Nephron (organoid): ENCODE data around the gene CDT1.

Experiments
- H3K27ac Mint-ChIP-seq, 3 experiments: 2 replicates each; pipeline ENCODE4 v1.8.0; 2020; ENCODE audit warnings: mixed read lengths in 3 of 3, mild to moderate bottlenecking in 2 of 3, moderate library complexity in 1 of 3
- H3K27me3 Mint-ChIP-seq: 2 replicates; pipeline ENCODE4 v1.8.0; 2021; ENCODE audit warnings: low read depth, mild to moderate bottlenecking, moderate library complexity, mixed read lengths
- H3K36me3 Mint-ChIP-seq: 2 replicates; pipeline ENCODE4 v1.8.0; 2020; ENCODE audit warnings: low read depth, mixed read lengths
- H3K4me1 Mint-ChIP-seq: 2 replicates; pipeline ENCODE4 v1.8.0; 2020; ENCODE audit warnings: mixed read lengths
- H3K4me3 Mint-ChIP-seq, 3 experiments: 2 replicates each; pipeline ENCODE4 v1.8.0; 2020; ENCODE audit warnings: mild to moderate bottlenecking in 3 of 3, mixed read lengths in 3 of 3, moderate library complexity in 2 of 3
- H3K9me3 Mint-ChIP-seq: 2 replicates; pipeline ENCODE4 v1.8.0; 2020; ENCODE audit warnings: mixed read lengths
- TF ChIP-seq, protein P1 (sequence below), 3 experiments: fragments of 200-600 bp; sonication (generic); IDR thresholded peaks; one replicate each; pipeline ENCODE4 v1.5.0; 2021; ENCODE audit warnings: antibody characterized with exemption in 3 of 3; ENCODE audit not compliant: unreplicated experiment in 3 of 3

CDT1 gene

DNA sequence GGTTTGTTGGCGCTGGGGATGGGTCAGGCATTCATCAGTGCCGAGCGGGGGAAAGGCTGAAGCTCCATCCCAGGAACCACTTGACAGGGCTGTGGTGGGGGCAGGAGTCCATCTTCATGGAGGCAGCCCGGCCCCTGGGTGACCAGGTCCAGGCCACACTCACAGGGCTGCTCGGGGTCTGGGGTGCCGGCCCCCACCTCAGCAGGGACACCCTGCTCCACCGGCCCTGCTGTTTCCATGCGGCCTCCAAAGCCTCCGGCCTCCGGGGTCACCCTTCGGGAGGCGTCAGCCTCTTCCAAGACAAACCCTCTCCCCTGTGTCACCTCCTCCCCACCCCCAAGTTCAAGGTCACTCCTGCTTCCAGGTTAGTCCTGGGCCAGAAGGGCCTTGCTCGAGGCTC lies 31.1 kb downstream of the CDT1 start:
- Mint-ChIP-seq H3K27me3 (no peaks in the 10 kb centered on the region), H3K36me3 (peaks cover 10% of the 10 kb centered on the region), H3K4me3 (no peak overlapping the region), H3K9me3 (no peaks in the 10 kb centered on the region), H3K4me1 (no peaks in the 10 kb centered on the region), H3K27ac (no peak overlapping the region)
- TF ChIP-seq, protein P1, sequence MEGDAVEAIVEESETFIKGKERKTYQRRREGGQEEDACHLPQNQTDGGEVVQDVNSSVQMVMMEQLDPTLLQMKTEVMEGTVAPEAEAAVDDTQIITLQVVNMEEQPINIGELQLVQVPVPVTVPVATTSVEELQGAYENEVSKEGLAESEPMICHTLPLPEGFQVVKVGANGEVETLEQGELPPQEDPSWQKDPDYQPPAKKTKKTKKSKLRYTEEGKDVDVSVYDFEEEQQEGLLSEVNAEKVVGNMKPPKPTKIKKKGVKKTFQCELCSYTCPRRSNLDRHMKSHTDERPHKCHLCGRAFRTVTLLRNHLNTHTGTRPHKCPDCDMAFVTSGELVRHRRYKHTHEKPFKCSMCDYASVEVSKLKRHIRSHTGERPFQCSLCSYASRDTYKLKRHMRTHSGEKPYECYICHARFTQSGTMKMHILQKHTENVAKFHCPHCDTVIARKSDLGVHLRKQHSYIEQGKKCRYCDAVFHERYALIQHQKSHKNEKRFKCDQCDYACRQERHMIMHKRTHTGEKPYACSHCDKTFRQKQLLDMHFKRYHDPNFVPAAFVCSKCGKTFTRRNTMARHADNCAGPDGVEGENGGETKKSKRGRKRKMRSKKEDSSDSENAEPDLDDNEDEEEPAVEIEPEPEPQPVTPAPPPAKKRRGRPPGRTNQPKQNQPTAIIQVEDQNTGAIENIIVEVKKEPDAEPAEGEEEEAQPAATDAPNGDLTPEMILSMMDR (IDR thresholded peaks at IDR 0.05; ENCODE audit: unreplicated experiment in 3 of 3): no peak

DNA sequence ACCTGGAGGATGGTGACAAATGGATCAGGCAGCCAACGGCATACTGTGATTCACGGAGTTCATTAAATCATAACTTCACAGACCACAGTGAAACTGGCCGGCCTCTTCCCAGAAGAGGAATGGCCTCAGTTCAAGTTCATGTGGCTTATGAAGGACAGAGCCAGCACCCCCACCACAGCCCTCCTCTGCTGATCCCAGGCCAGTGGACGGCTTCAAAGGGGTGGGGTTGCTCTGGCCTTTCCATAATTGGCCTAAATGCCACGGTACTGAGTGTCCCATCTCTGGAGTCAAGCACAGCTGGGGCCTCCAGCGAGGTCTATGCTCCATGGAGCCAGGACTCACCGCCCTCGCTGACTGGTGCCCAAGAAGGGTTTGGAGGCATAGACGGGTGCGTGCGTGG lies 31.8 kb downstream of the CDT1 start:
- Mint-ChIP-seq H3K4me3 (no peak overlapping the region), H3K27me3 (no peaks in the 10 kb centered on the region), H3K9me3 (no peaks in the 10 kb centered on the region), H3K4me1 (no peaks in the 10 kb centered on the region), H3K36me3 (peaks cover 10% of the 10 kb centered on the region), H3K27ac (no peak overlapping the region)
- TF ChIP-seq, protein P1 (IDR thresholded peaks at IDR 0.05; ENCODE audit: unreplicated experiment in 3 of 3): no peak

DNA sequence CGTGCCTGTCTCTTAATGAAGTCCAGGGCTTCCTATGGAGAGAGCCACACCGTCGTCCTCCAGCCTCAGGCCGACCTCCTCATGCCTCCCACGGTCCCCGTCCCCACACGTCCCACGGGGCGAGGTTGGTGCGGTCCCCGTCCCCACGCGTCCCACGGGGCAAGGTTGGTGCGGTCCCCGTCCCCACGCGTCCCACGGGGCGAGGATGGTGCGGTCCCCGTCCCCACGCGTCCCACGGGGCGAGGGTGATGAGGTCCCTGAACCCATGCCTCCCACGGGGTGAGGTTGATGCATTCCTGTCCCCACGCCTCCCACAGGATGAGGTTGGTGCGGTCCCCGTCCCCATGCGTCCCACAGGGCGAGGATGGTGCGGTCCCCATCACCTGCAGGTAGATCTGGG lies 32.2 kb downstream of the CDT1 start:
- no peaks in the 10 kb centered on the region for H3K4me1 Mint-ChIP-seq
- H3K36me3 Mint-ChIP-seq: peaks cover 10% of the 10 kb centered on the region

DNA sequence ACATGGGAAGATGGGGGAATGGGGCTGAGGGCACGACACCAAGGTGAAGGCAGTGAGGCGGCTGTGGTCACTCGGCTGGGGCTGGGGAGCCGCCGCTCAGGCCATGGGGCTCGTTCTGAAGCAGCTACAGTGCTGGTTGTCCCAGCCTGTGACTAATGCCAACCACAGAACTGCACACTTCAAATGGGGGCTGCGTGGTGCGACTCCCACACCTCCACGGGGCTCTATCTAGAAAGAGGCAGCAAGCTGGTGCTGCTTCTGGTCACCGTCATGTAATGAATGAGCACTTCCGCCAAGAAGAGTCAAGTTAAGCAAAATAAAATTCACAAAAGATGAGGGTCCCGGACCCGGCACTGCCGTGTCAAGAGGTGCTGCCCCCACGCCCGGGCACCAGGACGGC lies 33.2 kb downstream of the CDT1 start:
- TF ChIP-seq, protein P1 (IDR thresholded peaks at IDR 0.05; ENCODE audit: unreplicated experiment in 3 of 3): no peak
- Mint-ChIP-seq H3K4me1 (no peaks in the 10 kb centered on the region), H3K4me3 (no peak overlapping the region), H3K27ac (no peak overlapping the region), H3K36me3 (peaks cover 10% of the 10 kb centered on the region), H3K9me3 (no peaks in the 10 kb centered on the region), H3K27me3 (no peaks in the 10 kb centered on the region)

More for the DNA sequence above, 32.2 kb downstream of the CDT1 start:
- no peak overlapping the region for H3K4me3 Mint-ChIP-seq
- TF ChIP-seq, protein P1 (IDR thresholded peaks at IDR 0.05; ENCODE audit: unreplicated experiment in 3 of 3): no peak
- H3K27me3 Mint-ChIP-seq: no peaks in the 10 kb centered on the region
- H3K27ac Mint-ChIP-seq: no peak overlapping the region
- no peaks in the 10 kb centered on the region for H3K9me3 Mint-ChIP-seq

DNA sequence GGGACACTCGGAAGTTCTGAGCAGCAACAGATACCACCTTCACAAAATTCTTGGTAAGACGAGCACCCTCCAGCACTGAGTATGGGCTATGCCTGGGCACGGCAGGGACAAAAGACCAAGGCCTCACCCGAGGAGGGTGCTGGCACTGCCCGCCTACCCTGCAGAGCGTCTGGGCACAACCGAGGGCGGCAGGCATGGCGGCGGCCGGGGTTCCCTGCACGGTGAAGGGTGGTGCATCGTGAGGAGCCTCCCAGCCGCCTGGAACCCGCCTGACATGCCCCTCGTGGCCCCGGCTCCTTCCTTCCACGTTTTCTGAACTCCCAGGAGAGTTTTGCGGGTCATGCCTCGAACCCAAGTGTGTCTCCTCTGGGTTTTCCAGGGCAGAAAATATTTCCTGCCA lies 34.2 kb downstream of the CDT1 start:
- Mint-ChIP-seq H3K27ac (no peak overlapping the region), H3K36me3 (peaks cover 10% of the 10 kb centered on the region), H3K27me3 (no peaks in the 10 kb centered on the region), H3K9me3 (no peaks in the 10 kb centered on the region), H3K4me3 (no peak overlapping the region), H3K4me1 (no peaks in the 10 kb centered on the region)
- TF ChIP-seq, protein P1 (IDR thresholded peaks at IDR 0.05; ENCODE audit: unreplicated experiment in 3 of 3): no peak

DNA sequence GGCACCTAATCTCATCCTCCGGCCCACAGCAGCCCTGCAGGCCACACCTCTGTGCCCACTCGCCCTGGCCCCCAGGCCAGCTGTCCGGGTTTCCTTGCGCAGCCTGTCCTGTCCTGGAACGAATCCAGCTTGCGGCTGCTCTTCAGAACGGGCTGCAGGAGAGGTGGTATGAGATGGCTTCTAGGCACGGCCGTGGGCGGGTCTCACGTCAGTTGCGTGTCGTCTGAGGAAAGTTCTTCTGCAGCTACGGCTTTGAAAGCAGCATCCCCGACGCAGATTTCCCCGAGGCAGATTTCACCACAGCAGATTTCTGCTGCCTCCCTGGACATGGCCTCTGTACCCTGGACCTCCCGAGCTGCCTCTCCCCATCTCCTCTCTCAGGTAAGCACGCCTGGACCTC lies 35.0 kb downstream of the CDT1 start:
- Mint-ChIP-seq H3K27ac (no peak overlapping the region), H3K4me3 (no peak overlapping the region), H3K4me1 (no peaks in the 10 kb centered on the region), H3K9me3 (no peaks in the 10 kb centered on the region), H3K27me3 (no peaks in the 10 kb centered on the region), H3K36me3 (peaks cover 9% of the 10 kb centered on the region)
- TF ChIP-seq, protein P1 (IDR thresholded peaks at IDR 0.05; ENCODE audit: unreplicated experiment in 3 of 3): no peak
